ENCODE measurements around the gene PAX2. TPM values are rescaled to one million over a fixed set of nuclear protein-coding genes. Genes with fewer than 3 reads are reported as not detected.

PAX2 gene
- total RNA-seq, 1 donor from 2014 or later: 20.2 TPM

DNA sequence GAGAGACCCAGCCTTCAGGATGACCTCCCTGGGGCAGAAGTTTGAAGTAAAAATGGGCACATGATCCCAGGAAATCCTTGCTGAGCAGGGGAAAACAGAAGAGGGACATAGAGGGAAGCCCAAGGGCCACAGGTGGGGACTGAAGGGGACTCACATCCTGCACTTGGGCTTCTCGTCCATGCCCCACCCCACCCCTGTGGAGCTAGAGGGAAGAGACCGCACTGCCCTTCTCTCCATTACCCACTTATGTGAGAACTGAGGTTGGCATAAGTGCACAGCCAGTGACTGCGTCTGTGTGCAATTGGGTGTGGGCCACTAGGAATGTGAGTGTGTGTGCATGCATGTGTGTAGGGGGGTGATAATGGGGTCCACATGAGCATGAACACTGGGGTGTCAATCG is 124.0 kb downstream of the PAX2 start:
- no peak for DNase-seq (ENCODE audit: low read depth)
- TF ChIP-seq, protein P1, sequence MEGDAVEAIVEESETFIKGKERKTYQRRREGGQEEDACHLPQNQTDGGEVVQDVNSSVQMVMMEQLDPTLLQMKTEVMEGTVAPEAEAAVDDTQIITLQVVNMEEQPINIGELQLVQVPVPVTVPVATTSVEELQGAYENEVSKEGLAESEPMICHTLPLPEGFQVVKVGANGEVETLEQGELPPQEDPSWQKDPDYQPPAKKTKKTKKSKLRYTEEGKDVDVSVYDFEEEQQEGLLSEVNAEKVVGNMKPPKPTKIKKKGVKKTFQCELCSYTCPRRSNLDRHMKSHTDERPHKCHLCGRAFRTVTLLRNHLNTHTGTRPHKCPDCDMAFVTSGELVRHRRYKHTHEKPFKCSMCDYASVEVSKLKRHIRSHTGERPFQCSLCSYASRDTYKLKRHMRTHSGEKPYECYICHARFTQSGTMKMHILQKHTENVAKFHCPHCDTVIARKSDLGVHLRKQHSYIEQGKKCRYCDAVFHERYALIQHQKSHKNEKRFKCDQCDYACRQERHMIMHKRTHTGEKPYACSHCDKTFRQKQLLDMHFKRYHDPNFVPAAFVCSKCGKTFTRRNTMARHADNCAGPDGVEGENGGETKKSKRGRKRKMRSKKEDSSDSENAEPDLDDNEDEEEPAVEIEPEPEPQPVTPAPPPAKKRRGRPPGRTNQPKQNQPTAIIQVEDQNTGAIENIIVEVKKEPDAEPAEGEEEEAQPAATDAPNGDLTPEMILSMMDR (conservative IDR thresholded peaks at IDR 0.05; ENCODE audit: low read depth, low read length): no peak
- no peak overlapping the region for H3K4me3 ChIP-seq (ENCODE audit: low read depth, low read length)

DNA sequence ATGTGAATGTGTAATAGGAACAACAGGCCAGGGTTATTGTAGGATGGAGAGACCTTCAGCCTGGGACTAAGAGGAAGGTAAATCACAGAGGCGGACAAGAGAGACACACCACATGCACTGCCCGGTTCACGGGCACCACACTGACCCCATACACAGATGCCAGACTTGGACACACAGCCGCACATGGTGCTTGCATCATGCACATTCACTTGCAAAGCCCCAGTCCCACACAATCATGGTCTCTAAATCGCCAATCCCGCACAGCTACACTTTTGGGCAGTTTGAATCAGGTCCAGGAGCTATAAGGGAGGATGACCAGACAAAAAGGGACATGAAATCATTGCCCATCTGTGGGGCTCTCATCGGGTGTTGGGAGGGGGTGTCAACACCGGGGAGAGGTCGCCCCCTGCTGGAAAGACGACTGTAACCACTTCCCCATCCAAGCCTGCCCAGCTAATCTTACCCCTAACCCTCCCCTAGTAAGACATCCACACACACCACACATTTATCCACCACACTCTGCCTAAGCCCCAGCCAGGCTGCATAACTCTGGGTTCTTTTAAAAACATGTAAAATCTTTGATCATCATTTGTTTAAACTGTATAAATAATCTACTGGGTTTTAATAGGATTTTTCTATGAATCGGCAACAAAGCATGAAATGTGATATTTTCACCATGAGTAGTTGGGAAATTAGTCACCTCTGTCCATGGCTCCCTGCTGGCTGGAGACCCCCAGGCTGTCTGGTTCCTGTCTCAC is 126.8 kb downstream of the PAX2 start:
- DNase-seq (ENCODE audit: low read depth): no peak

DNA sequence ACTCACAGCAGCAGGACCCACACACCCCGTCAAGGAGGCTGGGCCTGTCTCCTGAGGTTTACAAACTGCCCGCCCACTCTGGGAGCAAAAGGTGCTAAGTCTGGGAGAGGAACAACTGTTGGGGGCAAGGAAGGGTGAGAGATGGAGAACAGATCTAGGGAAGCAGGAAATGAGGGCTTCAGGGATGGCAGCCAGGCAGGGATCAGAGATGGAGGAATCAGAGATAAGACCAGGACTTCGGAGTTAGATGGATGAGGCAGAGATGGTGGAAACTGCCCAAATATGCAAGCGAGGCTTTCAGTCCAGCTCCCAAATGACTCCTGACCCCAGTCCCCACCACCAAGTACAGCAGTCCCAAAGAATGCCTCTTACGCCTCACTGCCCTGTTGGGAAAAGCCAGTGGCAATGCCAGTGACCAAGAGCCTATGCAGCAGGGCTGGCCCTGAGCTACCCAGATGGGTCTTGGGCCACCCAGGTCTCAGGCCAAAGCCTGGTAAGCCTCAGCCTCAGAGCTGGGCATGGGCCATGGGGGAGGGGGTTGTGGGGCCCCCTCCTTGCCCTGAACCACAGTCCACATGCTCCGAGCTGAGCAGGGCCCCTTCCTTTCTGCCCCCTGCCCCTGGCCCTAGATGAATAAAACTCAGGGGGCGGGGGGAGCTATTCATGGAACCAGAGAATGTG is 127.9 kb downstream of the PAX2 start:
- TF ChIP-seq, protein P1 (conservative IDR thresholded peaks at IDR 0.05; ENCODE audit: low read depth, low read length): no peak
- H3K4me3 ChIP-seq (ENCODE audit: low read depth, low read length): no peak overlapping the region
- no peak for DNase-seq (ENCODE audit: low read depth)

More for the DNA sequence above, 126.8 kb downstream of the PAX2 start:
- no peak overlapping the region for H3K4me3 ChIP-seq (ENCODE audit: low read depth, low read length)
- TF ChIP-seq, protein P1 (conservative IDR thresholded peaks at IDR 0.05; ENCODE audit: low read depth, low read length): peak; percentile 80

- DNase-seq (ENCODE audit: low read depth): no peak
- TF ChIP-seq, protein P1 (conservative IDR thresholded peaks at IDR 0.05; ENCODE audit: low read depth, low read length): no peak
- no peak overlapping the region for H3K4me3 ChIP-seq (ENCODE audit: low read depth, low read length)
These were observed 128.5 kb downstream of the PAX2 start for GRCh38 chr10:100873827-100874326.

DNA sequence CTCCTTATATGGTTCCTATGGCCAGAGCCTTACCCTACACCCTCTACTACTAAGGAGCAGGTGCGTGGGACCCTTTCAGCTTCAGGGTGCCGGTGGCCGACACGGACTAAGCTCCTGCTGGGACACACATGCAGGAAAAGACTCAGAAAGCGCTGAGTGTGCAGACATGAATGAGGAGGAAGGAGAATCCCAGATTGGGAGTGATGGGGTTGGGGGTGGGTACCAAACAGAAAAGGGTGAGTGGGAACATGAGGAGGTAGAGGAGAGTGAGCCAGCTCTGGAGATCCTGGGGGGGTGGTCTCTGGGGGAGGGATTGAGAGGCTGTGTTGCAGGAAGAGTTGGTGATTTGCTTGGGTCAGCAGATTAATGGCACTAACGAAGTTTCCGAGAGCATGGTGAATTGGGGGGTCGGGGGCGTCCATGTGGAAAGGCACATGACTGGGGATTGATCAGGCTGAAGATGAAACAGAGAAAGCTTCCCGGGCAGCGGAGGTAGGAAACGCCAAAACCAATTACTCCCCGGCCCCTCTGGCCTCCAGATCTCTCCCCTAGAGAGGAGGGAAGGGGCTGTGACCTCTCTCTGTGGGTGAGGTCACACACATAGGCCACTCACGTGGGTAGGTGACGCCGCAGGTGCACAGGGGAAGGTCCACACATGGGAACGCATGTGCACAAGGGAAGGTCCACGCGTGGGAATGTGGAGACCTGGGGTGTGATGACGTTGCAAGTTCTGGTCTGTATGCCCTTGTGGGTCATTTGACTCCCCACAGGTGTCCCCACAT is 129.5 kb downstream of the PAX2 start:
- DNase-seq (ENCODE audit: low read depth): no peak
- H3K4me3 ChIP-seq (ENCODE audit: low read depth, low read length): no peak overlapping the region
- TF ChIP-seq, protein P1 (conservative IDR thresholded peaks at IDR 0.05; ENCODE audit: low read depth, low read length): no peak

DNA sequence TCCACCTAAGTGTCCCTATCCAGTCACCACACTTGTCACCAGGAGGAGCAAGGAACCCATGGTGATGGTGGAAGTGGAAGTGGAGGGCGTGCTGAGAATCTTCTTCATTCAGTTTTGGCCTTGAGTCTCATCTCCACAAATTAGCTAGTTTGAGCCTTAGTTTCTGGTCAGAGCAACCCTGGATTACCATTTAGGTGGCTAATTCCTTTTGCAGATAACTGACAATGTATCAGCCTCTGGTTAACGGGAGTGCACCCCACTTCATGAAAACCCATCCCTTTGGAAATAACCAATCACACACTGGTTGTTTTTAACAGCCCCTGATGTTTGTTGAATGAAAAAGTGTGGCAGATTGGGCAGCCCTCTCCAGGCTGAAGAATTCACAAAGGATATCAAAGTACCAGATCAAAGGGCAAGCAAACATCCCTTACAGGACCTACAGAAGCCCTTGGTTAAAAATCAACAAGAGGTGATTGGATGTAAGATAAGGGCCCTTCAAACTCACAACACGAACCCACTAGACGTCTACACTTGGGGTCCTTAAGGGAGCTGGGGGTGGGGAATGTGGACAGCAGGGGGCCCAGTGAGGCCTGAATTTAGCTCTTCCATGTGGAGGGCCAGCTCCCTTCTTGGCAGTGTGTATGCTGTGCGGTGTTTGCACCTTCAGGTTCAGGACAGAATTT is 130.2 kb downstream of the PAX2 start:
- TF ChIP-seq, protein P1 (conservative IDR thresholded peaks at IDR 0.05; ENCODE audit: low read depth, low read length): no peak
- no peak for DNase-seq (ENCODE audit: low read depth)
- H3K4me3 ChIP-seq (ENCODE audit: low read depth, low read length): no peak overlapping the region

All from epithelial cell of proximal tubule (primary cell).